COLO668 (cell line): ENCODE results near the gene DOK6.

ENCODE experiments used
- DNase-seq: peaks from one replicate; lab custom pipeline; 2025; ENCODE audit not compliant: unreplicated experiment; lab: John Stamatoyannopoulos, UW

DOK6 gene

DNA sequence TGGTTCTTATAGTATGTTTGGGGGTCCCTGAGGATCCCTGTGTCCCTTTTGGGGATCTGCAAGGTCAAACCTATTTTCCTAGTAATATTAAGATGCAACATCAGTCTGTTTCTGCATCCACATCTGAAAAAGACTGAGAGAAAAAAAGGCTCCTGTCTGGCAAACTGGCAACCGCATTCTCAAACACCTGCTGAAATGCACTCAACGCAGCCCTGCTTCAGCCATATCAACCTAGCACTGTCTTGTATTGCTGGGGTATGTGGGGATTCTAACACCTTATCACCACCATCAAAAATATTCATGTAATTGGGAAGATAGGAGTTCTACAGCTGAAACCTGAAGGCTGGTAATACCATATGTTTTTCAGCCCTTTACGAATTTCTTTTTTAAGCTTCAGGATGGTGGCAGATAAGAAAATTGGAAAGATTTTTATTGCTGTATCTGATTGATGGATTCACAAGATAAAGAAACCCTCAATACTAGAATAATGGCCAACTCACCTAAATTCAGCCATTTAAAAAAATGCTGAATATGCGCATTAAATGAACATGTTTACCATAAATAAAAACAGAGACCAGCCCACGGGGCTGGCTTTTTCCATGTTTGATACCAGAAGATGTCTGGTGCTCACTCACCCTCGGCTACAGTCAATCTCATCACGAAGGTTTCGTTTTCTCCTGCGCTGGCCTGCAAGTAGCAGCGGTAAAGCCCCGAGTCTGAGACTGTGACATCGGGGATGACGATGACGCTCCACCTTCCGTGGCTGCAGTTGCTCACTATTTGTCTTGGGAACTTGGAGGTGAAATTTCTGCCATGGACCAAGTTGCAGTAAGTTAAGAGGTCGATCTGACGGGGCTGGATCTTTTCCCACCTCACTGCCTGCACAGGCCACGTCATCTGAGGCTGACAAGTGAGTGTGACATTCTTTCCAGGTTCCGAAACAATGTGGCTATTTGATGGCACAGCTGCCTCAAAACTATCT, 494.7 kb downstream of the DOK6 start:
- DNase-seq: no peak

DNA sequence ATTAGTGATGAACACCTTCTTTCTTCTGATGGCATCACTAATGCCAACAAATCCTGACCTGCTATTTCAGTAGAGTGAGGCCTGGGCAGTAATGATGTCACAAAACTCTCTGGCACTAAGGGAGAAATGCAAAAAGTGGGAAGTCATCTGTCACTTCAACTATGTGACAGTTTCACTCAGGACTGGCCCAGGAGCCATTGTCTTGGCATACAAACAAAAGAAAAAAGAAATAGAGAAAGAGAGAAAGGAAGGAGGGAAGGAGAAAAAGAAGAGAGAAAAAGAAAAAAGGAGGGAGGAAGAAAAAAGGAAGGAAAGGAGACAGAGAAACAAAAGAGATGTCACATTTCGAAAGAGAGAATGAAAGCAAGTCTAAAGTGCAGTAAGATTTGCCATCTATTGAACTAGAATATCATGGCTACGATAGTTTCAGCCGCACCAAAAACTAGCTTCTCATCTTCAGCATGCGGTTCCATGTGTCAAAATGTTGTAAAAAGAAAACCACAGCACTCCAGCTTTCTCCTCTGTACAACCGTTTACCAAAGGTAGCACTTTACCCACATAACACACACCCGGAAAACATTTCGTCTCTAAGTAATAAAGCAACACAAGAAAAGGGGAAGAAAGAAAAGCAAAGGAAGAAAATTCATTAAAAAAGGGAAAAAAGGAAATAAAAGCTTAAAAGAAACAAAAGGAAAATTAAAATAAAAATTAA, 496.9 kb downstream of the DOK6 start:
- no peak for DNase-seq

DNA sequence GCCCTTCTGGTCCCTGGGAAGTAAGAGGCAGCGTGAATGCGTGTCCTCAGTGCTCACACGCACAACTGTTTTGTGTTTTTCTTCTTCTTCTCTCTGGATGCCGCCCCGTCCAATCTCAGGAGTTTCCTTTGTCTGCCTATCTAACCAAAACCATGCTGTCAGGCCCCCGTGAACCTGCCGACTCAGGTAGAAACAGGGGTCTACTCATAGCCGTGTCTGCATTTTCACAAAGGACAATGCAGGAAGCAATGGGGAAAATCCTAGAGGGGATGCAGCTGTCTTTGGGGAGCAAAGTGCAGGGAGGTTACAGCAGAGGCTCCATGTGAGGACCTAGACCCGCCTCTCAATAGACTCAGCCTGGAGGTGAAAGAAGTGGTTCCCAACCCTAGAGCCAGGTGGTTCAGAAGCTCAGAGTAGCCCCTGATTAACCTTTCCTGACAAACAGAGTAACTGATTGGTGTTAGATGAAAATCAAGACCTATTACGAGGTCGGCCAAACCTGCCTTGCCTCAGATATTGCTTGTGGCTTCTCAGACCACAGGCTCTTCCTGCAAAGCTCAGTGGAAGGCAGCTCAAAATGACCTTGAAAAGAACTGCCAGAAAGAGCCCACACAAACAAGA, 497.7 kb downstream of the DOK6 start:
- no peak for DNase-seq
